Loucy (cell line): ENCODE results near the gene PKP2.

Experiments used
- CTCF ChIP-seq: fragments of 200-600 bp; sonication (generic); conservative IDR thresholded peaks from 2 replicates; pipeline ENCODE4 v1.5.1; 2014; ENCODE audit warnings: mild to moderate bottlenecking, antibody characterized with exemption, low read length
- EZH2phosphoT487 ChIP-seq: fragments of 200-600 bp; IDR thresholded peaks from 2 replicates; pipeline ENCODE4 v1.6.1; 2018; ENCODE audit warnings: antibody characterized with exemption, mild to moderate bottlenecking, moderate library complexity, borderline replicate concordance

GRCh38 chr12:32944195-32944594 lies 47.6 kb upstream of the PKP2 start:
- TF ChIP-seq CTCF, result no peak
- TF ChIP-seq EZH2phosphoT487, result no peak
